Memory B cell (primary cell): ENCODE results near the gene NEK10.

Source experiments
- ATAC-seq: fragments of 150-1000 bp; cut with Tn5 transposase; 2 replicates; pipeline ENCODE4 v1.10.0; 2021; ENCODE audit warnings: low read depth, mild to moderate bottlenecking, moderate library complexity
- DNase-seq, 2 donors: peaks; one replicate each; pipeline ENCODE4 v3.0.0; 2022; ENCODE audit warnings: low spot score in 2 of 2
- H3K27ac Mint-ChIP-seq: one replicate; pipeline ENCODE4 v1.8.0; 2022; ENCODE audit warnings: mild to moderate bottlenecking, moderate library complexity, mixed read lengths
- H3K27me3 Mint-ChIP-seq: one replicate; pipeline ENCODE4 v1.8.0; 2022; ENCODE audit warnings: mixed read lengths
- H3K36me3 Mint-ChIP-seq: one replicate; pipeline ENCODE4 v1.8.0; 2022; ENCODE audit warnings: mild to moderate bottlenecking, mixed read lengths
- H3K4me1 Mint-ChIP-seq: one replicate; pipeline ENCODE4 v1.8.0; 2022; ENCODE audit warnings: mixed read lengths
- H3K4me3 Mint-ChIP-seq: one replicate; pipeline ENCODE4 v1.8.0; 2022; ENCODE audit warnings: mild to moderate bottlenecking, moderate library complexity, mixed read lengths
- H3K9me3 Mint-ChIP-seq: one replicate; pipeline ENCODE4 v1.8.0; 2022; ENCODE audit warnings: mixed read lengths

The NEK10 gene

GRCh38 chr3:27090275-27091041 is 278.7 kb downstream of the NEK10 start:
- Mint-ChIP-seq H3K4me3 (no peak overlapping the region), H3K27ac (no peak overlapping the region), H3K27me3 (peaks cover 5% of the 10 kb centered on the region), H3K9me3 (no peaks in the 10 kb centered on the region), H3K4me1 (no peaks in the 10 kb centered on the region), H3K36me3 (no peaks in the 10 kb centered on the region)
- ATAC-seq: no peak
- DNase-seq: no peak

GRCh38 chr3:27089645-27090044 is 279.5 kb downstream of the NEK10 start:
- H3K4me3 Mint-ChIP-seq: no peak overlapping the region
- no peaks in the 10 kb centered on the region for H3K9me3 Mint-ChIP-seq
- DNase-seq (no peak), ATAC-seq (no peak)
- H3K36me3 Mint-ChIP-seq: no peaks in the 10 kb centered on the region
- no peaks in the 10 kb centered on the region for H3K4me1 Mint-ChIP-seq
- no peak overlapping the region for H3K27ac Mint-ChIP-seq
- H3K27me3 Mint-ChIP-seq: peaks cover 7% of the 10 kb centered on the region

GRCh38 chr3:27089068-27089467 is 280.1 kb downstream of the NEK10 start:
- ATAC-seq (no peak), DNase-seq (no peak)
- Mint-ChIP-seq H3K4me1 (no peaks in the 10 kb centered on the region), H3K27me3 (peaks cover 7% of the 10 kb centered on the region), H3K27ac (no peak overlapping the region), H3K9me3 (no peaks in the 10 kb centered on the region), H3K4me3 (no peak overlapping the region), H3K36me3 (no peaks in the 10 kb centered on the region)

GRCh38 chr3:27085829-27086730 is 283.1 kb downstream of the NEK10 start:
- DNase-seq (no peak), ATAC-seq (no peak)
- H3K27me3 Mint-ChIP-seq: peaks cover 4% of the 10 kb centered on the region
- no peaks in the 10 kb centered on the region for H3K4me1 Mint-ChIP-seq
- H3K36me3 Mint-ChIP-seq: no peaks in the 10 kb centered on the region
- H3K9me3 Mint-ChIP-seq: no peaks in the 10 kb centered on the region
- H3K27ac Mint-ChIP-seq: no peak overlapping the region
- H3K4me3 Mint-ChIP-seq: no peak overlapping the region

GRCh38 chr3:27081992-27082607 is 287.1 kb downstream of the NEK10 start:
- Mint-ChIP-seq H3K9me3 (no peaks in the 10 kb centered on the region), H3K27me3 (peaks cover 4% of the 10 kb centered on the region), H3K4me1 (no peaks in the 10 kb centered on the region), H3K4me3 (no peak overlapping the region), H3K36me3 (no peaks in the 10 kb centered on the region), H3K27ac (no peak overlapping the region)
- no peak for ATAC-seq
- no peak for DNase-seq

- Mint-ChIP-seq H3K4me3 (no peak overlapping the region), H3K27ac (no peak overlapping the region), H3K36me3 (no peaks in the 10 kb centered on the region), H3K4me1 (no peaks in the 10 kb centered on the region), H3K27me3 (peaks cover 5% of the 10 kb centered on the region), H3K9me3 (no peaks in the 10 kb centered on the region)
- DNase-seq (no peak), ATAC-seq (no peak)
Measured at GRCh38 chr3:27081566-27081965, 287.6 kb downstream of the NEK10 start.

GRCh38 chr3:27080258-27080525 is 289.0 kb downstream of the NEK10 start:
- H3K27ac Mint-ChIP-seq: no peak overlapping the region
- ATAC-seq (no peak), DNase-seq (no peak)
- H3K9me3 Mint-ChIP-seq: no peaks in the 10 kb centered on the region
- H3K27me3 Mint-ChIP-seq: peaks cover 3% of the 10 kb centered on the region
- H3K36me3 Mint-ChIP-seq: no peaks in the 10 kb centered on the region
- H3K4me3 Mint-ChIP-seq: no peak overlapping the region
- no peaks in the 10 kb centered on the region for H3K4me1 Mint-ChIP-seq

- Mint-ChIP-seq H3K27ac (no peak overlapping the region), H3K4me1 (no peaks in the 10 kb centered on the region), H3K9me3 (no peaks in the 10 kb centered on the region), H3K27me3 (peaks cover 5% of the 10 kb centered on the region), H3K4me3 (no peak overlapping the region), H3K36me3 (no peaks in the 10 kb centered on the region)
- DNase-seq (no peak), ATAC-seq (no peak)
Measured at GRCh38 chr3:27079427-27080257, 289.5 kb downstream of the NEK10 start.

GRCh38 chr3:27078246-27078913 is 290.8 kb downstream of the NEK10 start:
- DNase-seq: no peak
- no peaks in the 10 kb centered on the region for H3K9me3 Mint-ChIP-seq
- no peak overlapping the region for H3K4me3 Mint-ChIP-seq
- H3K36me3 Mint-ChIP-seq: no peaks in the 10 kb centered on the region
- H3K4me1 Mint-ChIP-seq: no peaks in the 10 kb centered on the region
- H3K27me3 Mint-ChIP-seq: peaks cover 5% of the 10 kb centered on the region
- ATAC-seq: no peak
- H3K27ac Mint-ChIP-seq: no peak overlapping the region

- Mint-ChIP-seq H3K4me3 (no peak overlapping the region), H3K9me3 (no peaks in the 10 kb centered on the region), H3K4me1 (no peaks in the 10 kb centered on the region), H3K27me3 (peaks cover 5% of the 10 kb centered on the region), H3K27ac (no peak overlapping the region), H3K36me3 (no peaks in the 10 kb centered on the region)
- no peak for ATAC-seq
- DNase-seq: no peak
Measured at GRCh38 chr3:27076815-27077630, 292.2 kb downstream of the NEK10 start.

- H3K27ac Mint-ChIP-seq: no peak overlapping the region
- DNase-seq (no peak), ATAC-seq (no peak)
- no peak overlapping the region for H3K4me3 Mint-ChIP-seq
- no peaks in the 10 kb centered on the region for H3K4me1 Mint-ChIP-seq
- no peaks in the 10 kb centered on the region for H3K9me3 Mint-ChIP-seq
- H3K36me3 Mint-ChIP-seq: no peaks in the 10 kb centered on the region
- peaks cover 5% of the 10 kb centered on the region for H3K27me3 Mint-ChIP-seq
Measured at GRCh38 chr3:27074914-27075313, 294.3 kb downstream of the NEK10 start.

GRCh38 chr3:27073912-27074311 is 295.3 kb downstream of the NEK10 start:
- ATAC-seq (no peak), DNase-seq (no peak)
- Mint-ChIP-seq H3K27ac (no peak overlapping the region), H3K4me3 (no peak overlapping the region), H3K4me1 (no peaks in the 10 kb centered on the region), H3K27me3 (peaks cover 5% of the 10 kb centered on the region), H3K36me3 (no peaks in the 10 kb centered on the region), H3K9me3 (no peaks in the 10 kb centered on the region)
